AG09319 (cell line): Measurements from ENCODE around the gene NR1I3.

Experiments used
- DNase-seq: peaks from one replicate; pipeline ENCODE4 v3.0.0-alpha.2; 2010; ENCODE audit warnings: low read depth; ENCODE audit errors: extremely low read depth
- TF ChIP-seq, protein P1 (sequence below): IDR thresholded peaks from 2 replicates; pipeline ENCODE4 v1.5.1; 2011; ENCODE audit warnings: low read depth, mild to moderate bottlenecking, inconsistent platforms, low read length, moderate library complexity

NR1I3 gene

GRCh38 chr1:161267321-161267720 is 29.3 kb upstream of the NR1I3 start:
- DNase-seq = no peak
- TF ChIP-seq, protein P1, sequence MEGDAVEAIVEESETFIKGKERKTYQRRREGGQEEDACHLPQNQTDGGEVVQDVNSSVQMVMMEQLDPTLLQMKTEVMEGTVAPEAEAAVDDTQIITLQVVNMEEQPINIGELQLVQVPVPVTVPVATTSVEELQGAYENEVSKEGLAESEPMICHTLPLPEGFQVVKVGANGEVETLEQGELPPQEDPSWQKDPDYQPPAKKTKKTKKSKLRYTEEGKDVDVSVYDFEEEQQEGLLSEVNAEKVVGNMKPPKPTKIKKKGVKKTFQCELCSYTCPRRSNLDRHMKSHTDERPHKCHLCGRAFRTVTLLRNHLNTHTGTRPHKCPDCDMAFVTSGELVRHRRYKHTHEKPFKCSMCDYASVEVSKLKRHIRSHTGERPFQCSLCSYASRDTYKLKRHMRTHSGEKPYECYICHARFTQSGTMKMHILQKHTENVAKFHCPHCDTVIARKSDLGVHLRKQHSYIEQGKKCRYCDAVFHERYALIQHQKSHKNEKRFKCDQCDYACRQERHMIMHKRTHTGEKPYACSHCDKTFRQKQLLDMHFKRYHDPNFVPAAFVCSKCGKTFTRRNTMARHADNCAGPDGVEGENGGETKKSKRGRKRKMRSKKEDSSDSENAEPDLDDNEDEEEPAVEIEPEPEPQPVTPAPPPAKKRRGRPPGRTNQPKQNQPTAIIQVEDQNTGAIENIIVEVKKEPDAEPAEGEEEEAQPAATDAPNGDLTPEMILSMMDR = no peak

DNA sequence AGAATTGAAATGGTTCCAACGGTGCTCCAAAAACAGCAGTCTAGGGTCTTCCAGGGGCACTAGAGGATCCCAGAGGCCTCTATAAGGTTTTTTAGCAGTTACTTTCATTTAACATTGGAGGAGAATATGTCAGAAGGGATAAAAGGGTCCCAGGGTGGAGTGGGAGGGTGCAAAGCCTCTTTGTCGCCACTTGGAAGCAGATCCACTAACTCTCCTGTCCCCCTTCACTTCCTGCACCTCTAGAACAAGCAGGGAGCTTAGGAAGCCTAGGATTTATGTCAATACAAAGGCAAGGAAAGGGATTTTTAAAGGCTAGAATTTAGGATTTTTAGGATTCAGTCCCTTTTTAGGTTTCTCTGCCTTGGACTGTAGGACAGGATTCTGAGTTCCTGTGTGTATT is 28.8 kb upstream of the NR1I3 start:
- TF ChIP-seq, protein P1 = no peak
- DNase-seq = no peak

DNA sequence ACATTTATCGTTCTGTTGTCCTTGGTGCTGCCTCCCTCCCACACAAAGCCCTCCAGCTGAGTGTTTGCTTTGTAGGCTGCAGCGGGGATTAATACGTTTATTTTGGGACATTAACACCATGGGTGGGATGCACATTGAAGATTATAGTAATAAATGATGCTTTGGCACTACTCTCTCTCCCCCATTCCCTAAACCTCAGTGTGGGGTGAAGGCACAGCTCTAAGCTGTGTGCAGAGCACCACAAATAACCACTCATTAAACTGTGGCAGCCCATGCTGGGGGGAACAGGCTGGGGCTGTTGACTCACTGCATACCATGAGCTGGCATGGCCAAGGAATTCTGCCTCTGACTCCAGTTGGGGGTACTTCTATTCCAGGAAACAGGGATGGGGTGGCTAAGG is 28.2 kb upstream of the NR1I3 start:
- DNase-seq = no peak
- TF ChIP-seq, protein P1 = no peak

- TF ChIP-seq, protein P1 = no peak
- DNase-seq = no peak
These were observed 27.3 kb upstream of the NR1I3 start for GRCh38 chr1:161265305-161265704.

DNA sequence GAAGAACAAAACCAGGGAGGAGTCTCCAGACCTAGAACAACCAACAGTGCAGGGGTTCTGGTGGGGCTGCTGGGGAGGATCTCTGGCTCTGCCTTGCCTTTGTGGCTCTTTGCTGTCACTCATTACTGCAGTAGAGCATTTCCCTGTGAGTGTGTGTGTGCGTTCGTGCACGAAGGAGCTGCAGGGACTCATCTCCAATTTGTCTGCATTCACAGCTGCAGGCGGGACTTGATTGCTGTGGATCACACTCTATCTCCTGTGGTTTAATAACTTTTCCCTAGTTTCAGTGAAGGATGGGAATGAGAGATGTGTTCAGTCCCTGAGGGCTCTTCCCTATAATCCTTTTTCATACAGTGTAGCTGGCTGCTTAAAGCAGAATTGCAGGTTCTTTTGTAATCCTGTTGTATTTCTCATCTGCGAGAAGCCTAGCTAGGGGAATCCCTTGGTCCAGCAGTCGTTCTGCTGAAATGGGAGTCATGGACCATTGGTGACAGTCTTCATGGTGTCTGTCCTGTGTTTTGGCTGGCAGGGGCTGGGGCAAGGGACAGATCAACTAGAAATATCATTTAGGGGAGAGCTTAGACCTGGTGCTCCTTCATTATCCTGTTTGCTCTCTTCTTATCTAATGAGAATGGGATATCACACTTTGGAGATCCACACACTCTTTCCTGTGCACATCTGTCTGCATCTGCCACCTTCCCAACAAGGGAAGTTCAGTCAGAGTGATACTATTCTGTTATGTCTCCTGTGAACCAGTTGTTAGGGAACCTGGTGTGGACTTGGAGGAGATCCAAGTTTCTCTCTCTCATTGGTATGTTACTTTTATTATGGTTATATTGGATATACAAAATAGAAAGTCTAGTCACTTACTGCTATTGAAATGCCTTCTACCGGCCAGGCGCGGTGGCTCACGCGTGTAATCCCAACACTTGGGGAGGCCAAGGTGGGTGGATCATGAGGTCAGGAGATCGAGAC is 23.5 kb upstream of the NR1I3 start:
- TF ChIP-seq, protein P1 = no peak
- DNase-seq = no peak

DNA sequence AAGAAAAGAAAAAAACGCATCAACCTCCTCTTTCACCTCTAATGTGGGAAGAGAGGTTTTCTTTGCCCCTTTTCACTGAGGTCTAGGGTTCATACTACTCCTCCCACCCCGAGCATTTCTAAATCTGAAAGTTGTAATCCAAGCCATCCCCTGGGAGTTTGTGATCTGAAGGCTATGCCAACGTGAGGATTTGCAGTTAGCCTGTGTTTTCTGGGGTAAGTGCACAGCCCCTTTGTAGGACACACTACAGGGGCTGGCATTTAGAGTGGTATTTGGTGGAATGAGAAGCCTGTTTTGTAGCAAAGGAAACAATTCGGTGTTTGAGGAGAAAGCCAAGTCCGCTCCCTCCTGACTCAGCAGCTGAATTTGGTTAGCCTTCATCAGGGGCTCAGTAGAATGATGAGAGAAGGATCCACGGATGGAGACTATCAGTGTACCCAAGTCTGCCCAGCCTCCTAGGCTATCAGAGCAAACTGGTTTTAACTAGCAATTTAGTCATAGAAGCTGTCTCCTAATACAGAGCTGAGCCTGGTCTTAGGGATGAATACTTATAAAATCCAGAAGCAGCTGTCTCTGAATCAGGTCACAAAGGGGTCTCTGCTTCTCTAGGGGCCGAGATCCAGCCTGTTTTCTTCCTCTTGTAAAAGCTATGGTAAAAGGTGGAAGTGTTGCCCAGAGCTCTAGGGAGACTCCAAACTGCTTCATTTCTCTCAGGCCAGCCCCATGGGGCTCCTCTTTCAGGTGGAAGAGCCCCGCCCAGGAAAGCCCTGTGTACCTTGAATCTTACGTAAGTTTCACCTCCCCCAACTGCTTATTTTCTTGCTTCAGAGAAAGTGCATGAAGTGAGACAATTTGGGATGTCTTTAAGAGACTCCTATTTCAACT is 22.6 kb upstream of the NR1I3 start:
- DNase-seq = no peak
- TF ChIP-seq, protein P1 = no peak
